ENCODE data around the gene ENPP1. TPM values are rescaled to one million over a fixed set of nuclear protein-coding genes. Genes with fewer than 3 reads are reported as not detected.

Gene ENPP1
- total and polyA plus RNA-seq, 7 experiments from 2014 or later = 0.07 to 0.69 (median 0.21) TPM; not detected in 3

- H3K9me3 ChIP-seq (ENCODE audit: control insufficient read depth in 2 of 3, low read length in 3 of 3) = no peaks in the 10 kb centered on the region
- H3K27me3 ChIP-seq (ENCODE audit: control insufficient read depth in 2 of 2, insufficient read depth in 2 of 2, low read length in 2 of 2) = no peaks in the 10 kb centered on the region
- H3K27me3 Mint-ChIP-seq = peaks cover 16 to 36% (median 24%) of the 10 kb centered on the region in 5 donors
- no peak for ATAC-seq
- H3K4me3 ChIP-seq (ENCODE audit: low read length) = no peak overlapping the region
- H3K4me1 Mint-ChIP-seq = no peaks in the 10 kb centered on the region
- ChIA-PET POLR2A (no interaction called here), CTCF (interaction anchor here (1.1 kb wide), 1 partner anchor 20 kb away, joined by 3 read pairs; no protein-coding TSS in a partner anchor)
- DNase-seq = no peak
- no peak overlapping the region for H3K4me3 Mint-ChIP-seq
- no peaks in the 10 kb centered on the region for H3K4me1 ChIP-seq (ENCODE audit: control insufficient read depth in 2 of 2, insufficient read depth in 2 of 2, low read length in 2 of 2)
- H3K27ac ChIP-seq (ENCODE audit: low read depth, low read length) = no peak overlapping the region
- H3K36me3 Mint-ChIP-seq = no peaks in the 10 kb centered on the region
- H3K27ac Mint-ChIP-seq = no peak overlapping the region
- peaks cover 0 to 5% (median 0%) of the 10 kb centered on the region in 11 donors for H3K9me3 Mint-ChIP-seq
- H3K36me3 ChIP-seq (ENCODE audit: control insufficient read depth in 2 of 3, insufficient read depth in 3 of 3, low read length in 3 of 3) = no peaks in the 10 kb centered on the region
- intact Hi-C loops (cut with micrococcal nuclease) = no loop called here
Measured at GRCh38 chr6:131823276-131823902, 15.6 kb downstream of the ENPP1 start.

DNA sequence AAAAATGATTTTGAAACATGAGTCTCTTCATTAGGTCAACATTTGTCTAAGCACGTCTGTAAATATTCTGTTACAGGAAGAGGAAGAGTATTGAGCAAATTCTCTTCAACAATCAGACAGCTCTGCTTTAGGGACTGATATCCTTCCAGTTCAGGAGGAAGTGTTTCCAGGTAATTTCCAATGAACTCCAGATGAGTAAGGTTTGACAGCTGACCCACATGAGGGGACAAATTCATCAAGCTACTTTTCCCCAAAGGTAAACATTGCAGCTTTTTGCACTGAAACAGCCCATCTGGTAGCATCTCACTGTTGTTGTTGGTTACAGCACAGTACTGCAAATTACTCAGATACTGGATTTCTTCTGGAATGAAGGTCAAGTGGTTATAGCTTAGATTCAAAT lies 18.1 kb downstream of the ENPP1 start:
- no peak overlapping the region for H3K4me3 ChIP-seq (ENCODE audit: low read length)
- Mint-ChIP-seq H3K36me3 (no peaks in the 10 kb centered on the region), H3K4me1 (no peaks in the 10 kb centered on the region), H3K27ac (no peak overlapping the region), H3K4me3 (no peak overlapping the region), H3K9me3 (peaks cover 0 to 5% (median 0%) of the 10 kb centered on the region in 11 donors), H3K27me3 (peaks cover 11 to 30% (median 22%) of the 10 kb centered on the region in 5 donors)
- H3K4me1 ChIP-seq (ENCODE audit: control insufficient read depth in 2 of 2, insufficient read depth in 2 of 2, low read length in 2 of 2) = no peaks in the 10 kb centered on the region
- H3K27me3 ChIP-seq (ENCODE audit: control insufficient read depth in 2 of 2, insufficient read depth in 2 of 2, low read length in 2 of 2) = no peaks in the 10 kb centered on the region
- ATAC-seq = no peak
- no peak for DNase-seq
- CTCF ChIA-PET = no interaction called here
- intact Hi-C loops (cut with micrococcal nuclease) = no loop called here
- H3K9me3 ChIP-seq (ENCODE audit: control insufficient read depth in 2 of 3, low read length in 3 of 3) = no peaks in the 10 kb centered on the region
- H3K27ac ChIP-seq (ENCODE audit: low read depth, low read length) = no peak overlapping the region
- POLR2A ChIA-PET = no interaction called here
- no peaks in the 10 kb centered on the region for H3K36me3 ChIP-seq (ENCODE audit: control insufficient read depth in 2 of 3, insufficient read depth in 3 of 3, low read length in 3 of 3)

- CTCF ChIA-PET = no interaction called here
Measured at GRCh38 chr6:131828080-131828479, 20.3 kb downstream of the ENPP1 start.

GRCh38 chr6:131828951-131829350 lies 21.1 kb downstream of the ENPP1 start:
- H3K36me3 ChIP-seq (ENCODE audit: control insufficient read depth in 2 of 3, insufficient read depth in 3 of 3, low read length in 3 of 3) = no peaks in the 10 kb centered on the region
- H3K4me1 ChIP-seq (ENCODE audit: control insufficient read depth in 2 of 2, insufficient read depth in 2 of 2, low read length in 2 of 2) = no peaks in the 10 kb centered on the region
- POLR2A ChIA-PET = no interaction called here
- Mint-ChIP-seq H3K36me3 (no peaks in the 10 kb centered on the region), H3K9me3 (peaks cover 0 to 2% (median 0%) of the 10 kb centered on the region in 11 donors), H3K27me3 (peaks cover 10 to 31% (median 20%) of the 10 kb centered on the region in 5 donors), H3K27ac (no peak overlapping the region), H3K4me1 (no peaks in the 10 kb centered on the region), H3K4me3 (no peak overlapping the region)
- H3K27me3 ChIP-seq (ENCODE audit: control insufficient read depth in 2 of 2, insufficient read depth in 2 of 2, low read length in 2 of 2) = no peaks in the 10 kb centered on the region
- ATAC-seq (no peak), DNase-seq (no peak)
- no peak overlapping the region for H3K27ac ChIP-seq (ENCODE audit: low read depth, low read length)
- no peaks in the 10 kb centered on the region for H3K9me3 ChIP-seq (ENCODE audit: control insufficient read depth in 2 of 3, low read length in 3 of 3)
- H3K4me3 ChIP-seq (ENCODE audit: low read length) = no peak overlapping the region
- CTCF ChIA-PET = interaction anchor here (0.6 kb wide), 1 partner anchor 30 kb away, joined by 6 read pairs; no protein-coding TSS in a partner anchor
- intact Hi-C loops (cut with micrococcal nuclease) = no loop called here

More at GRCh38 chr6:131828080-131828479, 20.3 kb downstream of the ENPP1 start:
- H3K36me3 ChIP-seq (ENCODE audit: control insufficient read depth in 2 of 3, insufficient read depth in 3 of 3, low read length in 3 of 3) = no peaks in the 10 kb centered on the region
- H3K4me3 ChIP-seq (ENCODE audit: low read length) = no peak overlapping the region
- H3K27ac ChIP-seq (ENCODE audit: low read depth, low read length) = no peak overlapping the region
- no peaks in the 10 kb centered on the region for H3K27me3 ChIP-seq (ENCODE audit: control insufficient read depth in 2 of 2, insufficient read depth in 2 of 2, low read length in 2 of 2)
- no peak overlapping the region for H3K27ac Mint-ChIP-seq
- no peaks in the 10 kb centered on the region for H3K4me1 ChIP-seq (ENCODE audit: control insufficient read depth in 2 of 2, insufficient read depth in 2 of 2, low read length in 2 of 2)
- intact Hi-C loops (cut with micrococcal nuclease) = no loop called here
- ATAC-seq (no peak), DNase-seq (no peak)
- peaks cover 0 to 5% (median 0%) of the 10 kb centered on the region in 11 donors for H3K9me3 Mint-ChIP-seq
- peaks cover 4 to 32% (median 23%) of the 10 kb centered on the region in 5 donors for H3K27me3 Mint-ChIP-seq
- H3K36me3 Mint-ChIP-seq = no peaks in the 10 kb centered on the region
- no peak overlapping the region for H3K4me3 Mint-ChIP-seq
- POLR2A ChIA-PET = no interaction called here
- H3K9me3 ChIP-seq (ENCODE audit: control insufficient read depth in 2 of 3, low read length in 3 of 3) = no peaks in the 10 kb centered on the region
- no peaks in the 10 kb centered on the region for H3K4me1 Mint-ChIP-seq

DNA sequence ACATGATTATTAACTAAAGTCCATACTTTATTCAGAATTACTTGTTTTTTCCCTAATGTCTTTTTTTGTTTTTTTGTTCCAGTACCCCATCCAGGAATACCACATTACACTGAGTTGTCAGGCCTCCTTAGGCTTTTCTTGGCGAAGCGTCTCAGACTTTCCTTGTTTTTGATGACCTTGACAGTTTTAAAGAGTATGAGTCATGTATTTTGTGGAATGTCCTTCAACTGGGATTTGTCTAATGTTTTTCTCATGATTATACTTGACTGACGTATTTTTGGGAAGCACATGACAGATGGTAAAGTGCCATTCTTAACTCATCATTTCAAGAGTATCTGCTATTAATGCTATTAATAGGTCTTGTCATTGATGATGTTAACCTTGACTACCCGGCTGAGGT lies 23.6 kb downstream of the ENPP1 start:
- Histone ChIP-seq H3K27ac (ENCODE audit: low read depth, low read length) (no peak overlapping the region), H3K9me3 (ENCODE audit: control insufficient read depth in 2 of 3, low read length in 3 of 3) (no peaks in the 10 kb centered on the region), H3K4me3 (ENCODE audit: low read length) (no peak overlapping the region), H3K36me3 (ENCODE audit: control insufficient read depth in 2 of 3, insufficient read depth in 3 of 3, low read length in 3 of 3) (no peaks in the 10 kb centered on the region), H3K27me3 (ENCODE audit: control insufficient read depth in 2 of 2, insufficient read depth in 2 of 2, low read length in 2 of 2) (no peaks in the 10 kb centered on the region), H3K4me1 (ENCODE audit: control insufficient read depth in 2 of 2, insufficient read depth in 2 of 2, low read length in 2 of 2) (no peaks in the 10 kb centered on the region)
- CTCF ChIA-PET = no interaction called here
- no peak for DNase-seq
- Mint-ChIP-seq H3K27me3 (peaks cover 11 to 28% (median 18%) of the 10 kb centered on the region in 5 donors), H3K36me3 (no peaks in the 10 kb centered on the region), H3K27ac (no peak overlapping the region), H3K4me3 (no peak overlapping the region), H3K4me1 (no peaks in the 10 kb centered on the region), H3K9me3 (no peaks in the 10 kb centered on the region)
- POLR2A ChIA-PET = no interaction called here
- ATAC-seq = no peak
- intact Hi-C loops (cut with micrococcal nuclease) = no loop called here

GRCh38 chr6:131831886-131832285 lies 24.1 kb downstream of the ENPP1 start:
- no peaks in the 10 kb centered on the region for H3K4me1 Mint-ChIP-seq
- H3K36me3 Mint-ChIP-seq = no peaks in the 10 kb centered on the region
- intact Hi-C loops (cut with micrococcal nuclease) = no loop called here
- H3K9me3 ChIP-seq (ENCODE audit: control insufficient read depth in 2 of 3, low read length in 3 of 3) = no peaks in the 10 kb centered on the region
- no peak overlapping the region for H3K27ac Mint-ChIP-seq
- no peaks in the 10 kb centered on the region for H3K27me3 ChIP-seq (ENCODE audit: control insufficient read depth in 2 of 2, insufficient read depth in 2 of 2, low read length in 2 of 2)
- H3K4me3 Mint-ChIP-seq = no peak overlapping the region
- DNase-seq = no peak
- H3K27me3 Mint-ChIP-seq = peaks cover 12 to 28% (median 18%) of the 10 kb centered on the region in 5 donors
- H3K4me1 ChIP-seq (ENCODE audit: control insufficient read depth in 2 of 2, insufficient read depth in 2 of 2, low read length in 2 of 2) = no peaks in the 10 kb centered on the region
- ATAC-seq = no peak
- no peaks in the 10 kb centered on the region for H3K36me3 ChIP-seq (ENCODE audit: control insufficient read depth in 2 of 3, insufficient read depth in 3 of 3, low read length in 3 of 3)
- ChIA-PET CTCF (no interaction called here), POLR2A (no interaction called here)
- H3K4me3 ChIP-seq (ENCODE audit: low read length) = no peak overlapping the region
- no peak overlapping the region for H3K27ac ChIP-seq (ENCODE audit: low read depth, low read length)
- H3K9me3 Mint-ChIP-seq = no peaks in the 10 kb centered on the region

- Mint-ChIP-seq H3K4me1 (no peaks in the 10 kb centered on the region), H3K27me3 (peaks cover 12 to 27% (median 18%) of the 10 kb centered on the region in 5 donors), H3K9me3 (no peaks in the 10 kb centered on the region), H3K27ac (no peak overlapping the region), H3K36me3 (no peaks in the 10 kb centered on the region), H3K4me3 (no peak overlapping the region)
- Histone ChIP-seq H3K9me3 (ENCODE audit: control insufficient read depth in 2 of 3, low read length in 3 of 3) (no peaks in the 10 kb centered on the region), H3K4me3 (ENCODE audit: low read length) (no peak overlapping the region), H3K27ac (ENCODE audit: low read depth, low read length) (no peak overlapping the region), H3K27me3 (ENCODE audit: control insufficient read depth in 2 of 2, insufficient read depth in 2 of 2, low read length in 2 of 2) (no peaks in the 10 kb centered on the region), H3K4me1 (ENCODE audit: control insufficient read depth in 2 of 2, insufficient read depth in 2 of 2, low read length in 2 of 2) (no peaks in the 10 kb centered on the region), H3K36me3 (ENCODE audit: control insufficient read depth in 2 of 3, insufficient read depth in 3 of 3, low read length in 3 of 3) (no peaks in the 10 kb centered on the region)
- DNase-seq (no peak), ATAC-seq (no peak)
- CTCF ChIA-PET = no interaction called here
- POLR2A ChIA-PET = no interaction called here
- intact Hi-C loops (cut with micrococcal nuclease) = no loop called here
Measured at GRCh38 chr6:131832363-131832762, 24.5 kb downstream of the ENPP1 start.

Data from naive thymus-derived CD4-positive, alpha-beta T cell (primary cell).